ACHN (cell line): ENCODE data around the gene TERC.
"Not testable (repeated sequence)": the region's sequence is repeated elsewhere in the genome, so short reads cannot be mapped to it uniquely, and the experiment has no call there.

Experiments used
- DNase-seq: peaks from one replicate; pipeline ENCODE4 v3.0.0-alpha.2; 2015
- in situ Hi-C: cut with HindIII; loops from 2 replicates; pipeline ENCODE4 v1.10.0; 2017; ENCODE audit warnings: low sequenced_read_pairs, low pct_ligation_motif_present, low pct_unique_long_range_greater_than_20kb

The TERC gene

DNA sequence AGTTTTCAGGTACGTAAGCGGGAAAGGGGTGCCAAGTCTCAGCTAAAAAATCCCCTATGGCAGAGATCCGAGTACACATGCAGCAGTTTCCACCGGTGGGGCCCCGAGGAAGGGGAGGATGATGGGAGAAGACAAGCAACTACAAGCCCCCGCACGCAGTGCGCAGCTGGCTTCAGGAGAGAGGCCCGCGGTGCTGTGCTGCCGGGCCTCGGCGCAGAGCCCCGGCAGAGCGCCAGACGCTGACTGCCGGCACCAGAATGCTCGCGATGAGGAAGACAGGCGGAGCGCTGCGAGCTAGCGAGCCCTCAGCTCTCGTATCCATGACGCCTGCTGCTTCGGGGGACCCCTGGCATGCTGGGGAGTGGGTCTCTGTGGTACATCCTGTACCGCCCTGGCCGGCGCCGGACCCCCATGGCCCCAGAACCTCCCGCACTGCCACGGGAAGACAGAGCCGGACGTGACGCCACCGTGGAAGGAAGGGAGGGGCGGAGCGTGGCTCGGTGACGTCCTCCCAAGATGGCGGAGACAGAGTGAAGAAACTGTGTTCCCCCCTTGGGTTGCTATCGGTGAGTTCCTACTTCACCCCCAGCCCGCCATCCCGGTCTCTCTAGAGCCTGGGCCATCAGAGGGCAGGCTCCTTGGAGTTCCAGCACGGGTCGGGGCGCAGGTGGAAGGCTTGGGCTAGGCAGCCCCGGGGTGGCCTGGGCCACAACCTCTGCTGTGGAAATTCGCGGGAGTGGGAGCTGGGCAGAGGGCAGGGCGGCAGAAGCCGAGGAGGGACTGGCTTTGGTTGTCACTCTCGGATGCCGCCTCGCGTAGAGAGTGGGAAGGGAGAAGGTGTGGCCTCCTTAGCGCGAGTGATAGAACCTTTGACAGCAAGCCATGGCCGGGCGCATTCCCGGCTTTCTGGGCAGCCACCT, 8.3 kb upstream of the TERC start, which contains the start of gene MYNN:
TSS of gene MYNN (plus strand) at position 500 of the 920 bp plus-strand sequence. CDS start 900 bp downstream, outside the sequence.
- peak; percentile 86 for DNase-seq
- in situ Hi-C loops, result no loop called here

GRCh38 chr3:169772305-169772896, 7.5 kb upstream of the TERC start:
- peak; percentile 80 for DNase-seq
- in situ Hi-C loops, result no loop called here

DNA sequence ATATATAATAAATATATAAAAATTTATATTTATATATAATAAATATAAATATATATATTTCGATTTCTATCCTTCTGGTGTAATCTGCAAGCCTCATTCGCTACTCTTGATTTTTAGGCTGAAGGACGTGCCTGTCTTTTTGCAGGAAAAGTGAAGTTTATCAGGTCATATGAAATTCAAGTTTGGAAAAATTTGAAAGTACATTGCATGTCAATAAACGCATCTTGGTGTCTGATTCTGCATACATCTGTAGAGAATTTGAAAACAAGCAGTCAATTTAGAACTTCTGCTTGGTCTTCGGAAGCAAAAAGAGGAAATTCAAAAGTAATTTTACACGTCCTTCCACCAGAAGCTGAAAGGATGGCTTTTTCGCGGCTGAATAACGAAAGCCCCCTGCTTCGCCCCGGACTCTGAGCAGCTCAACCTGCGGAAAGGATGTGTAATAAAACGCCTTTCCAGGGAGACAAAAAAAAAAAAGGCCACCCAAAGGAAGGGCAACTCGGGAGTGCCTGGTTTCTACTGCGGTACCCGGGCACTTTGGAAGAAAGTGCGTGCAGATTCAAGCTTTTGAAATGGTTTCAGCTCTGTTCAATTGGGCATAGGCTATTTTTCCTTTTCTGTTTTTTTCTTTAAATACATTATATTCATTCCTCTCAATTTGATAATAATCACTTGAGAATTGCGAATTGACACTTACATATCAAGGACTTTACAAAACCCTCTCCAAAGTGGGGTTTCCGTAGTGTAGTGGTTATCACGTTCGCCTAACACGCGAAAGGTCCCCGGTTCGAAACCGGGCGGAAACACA, 6.8 kb upstream of the TERC start:
- DNase-seq, result peak; percentile 75
- in situ Hi-C loops, result no loop called here

DNA sequence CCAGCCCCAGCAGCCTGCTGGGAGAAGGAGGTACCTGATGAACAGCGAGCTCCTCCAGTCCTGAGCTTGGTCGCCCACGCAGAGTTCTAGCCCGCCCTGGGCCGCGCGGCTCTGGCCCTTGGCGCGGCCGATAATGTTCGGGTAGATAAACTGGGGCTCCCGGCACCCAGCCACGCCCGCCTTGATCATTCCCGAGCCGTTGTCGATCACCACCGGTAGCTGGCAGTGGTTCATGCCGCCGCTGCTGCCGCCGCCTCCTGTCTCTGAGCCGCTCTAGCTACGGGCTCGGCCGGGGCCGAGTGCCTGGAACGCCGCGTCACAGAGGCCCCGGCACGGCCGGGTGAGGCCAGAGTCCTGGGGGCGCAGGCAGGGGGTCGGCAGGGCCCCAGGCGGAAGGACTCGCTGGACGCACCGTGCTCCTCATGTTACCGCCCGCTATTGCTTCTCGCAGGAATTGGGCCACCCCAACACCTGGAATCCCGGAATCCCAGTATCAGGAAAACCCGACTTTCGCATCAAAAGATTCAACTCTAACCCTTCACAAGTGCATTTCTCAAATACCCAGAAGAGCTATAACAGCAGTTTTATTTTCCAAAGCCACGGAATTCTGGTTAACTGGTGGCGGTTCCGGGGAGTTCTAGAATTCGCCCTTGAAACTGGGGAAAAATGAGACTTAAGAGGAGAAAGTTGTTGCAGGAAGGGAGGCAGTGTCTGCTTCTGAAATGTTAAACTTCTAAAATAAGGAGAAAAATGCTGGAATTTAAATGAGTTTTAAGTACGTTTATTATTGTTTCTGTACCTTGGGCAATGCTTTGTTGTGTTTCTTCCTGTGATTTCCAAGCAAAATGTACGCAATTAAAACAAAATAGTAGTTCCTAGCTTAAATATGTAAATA, 4.7 kb upstream of the TERC start, which contains the start of gene ACTRT3:
TSS of gene ACTRT3 (minus strand) at position 275 of the 895 bp plus-strand sequence. CDS start at position 234, 41 bp downstream.
- in situ Hi-C loops, result no loop called here
- DNase-seq, result peak; percentile 54

DNA sequence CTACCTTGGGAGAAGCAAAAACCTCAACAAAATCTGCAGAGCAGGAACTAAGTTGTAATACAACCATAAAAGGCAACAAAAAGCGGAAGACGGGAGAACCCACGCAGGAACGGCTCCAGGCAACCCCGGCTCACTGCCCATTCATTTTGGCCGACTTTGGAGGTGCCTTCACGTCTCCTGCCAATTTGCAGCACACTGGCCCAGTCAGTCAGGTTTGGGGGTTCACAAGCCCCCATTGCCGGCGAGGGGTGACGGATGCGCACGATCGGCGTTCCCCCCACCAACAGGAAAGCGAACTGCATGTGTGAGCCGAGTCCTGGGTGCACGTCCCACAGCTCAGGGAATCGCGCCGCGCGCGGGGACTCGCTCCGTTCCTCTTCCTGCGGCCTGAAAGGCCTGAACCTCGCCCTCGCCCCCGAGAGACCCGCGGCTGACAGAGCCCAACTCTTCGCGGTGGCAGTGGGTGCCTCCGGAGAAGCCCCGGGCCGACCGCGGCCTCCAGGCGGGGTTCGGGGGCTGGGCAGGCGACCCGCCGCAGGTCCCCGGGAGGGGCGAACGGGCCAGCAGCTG, 463 bp downstream of the TERC start:
- peak; percentile 39 for DNase-seq
- in situ Hi-C loops, result no loop called here

GRCh38 chr3:169760479-169760878, 4.4 kb downstream of the TERC start:
- in situ Hi-C loops, result no loop called here
- DNase-seq, result no peak

DNA sequence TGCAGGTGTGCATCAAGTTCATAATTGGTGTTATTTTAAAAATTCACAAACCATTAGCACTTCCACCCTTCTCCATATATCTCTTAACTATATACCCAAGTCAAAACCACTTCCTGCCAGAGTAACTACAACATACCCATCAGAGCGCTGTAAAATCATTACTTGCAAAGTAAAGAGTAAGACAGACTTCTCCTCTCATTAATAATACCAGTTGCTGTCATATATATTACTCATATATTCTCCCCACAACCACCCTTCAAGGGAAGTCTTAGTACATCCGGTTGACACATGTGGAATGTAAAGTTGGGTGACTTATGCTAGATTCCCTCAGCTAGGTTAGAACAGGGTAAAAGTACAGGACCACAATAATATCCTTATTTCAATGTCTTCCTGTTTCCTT, 5.6 kb downstream of the TERC start:
- in situ Hi-C loops, result no loop called here
- DNase-seq, result no peak

DNA sequence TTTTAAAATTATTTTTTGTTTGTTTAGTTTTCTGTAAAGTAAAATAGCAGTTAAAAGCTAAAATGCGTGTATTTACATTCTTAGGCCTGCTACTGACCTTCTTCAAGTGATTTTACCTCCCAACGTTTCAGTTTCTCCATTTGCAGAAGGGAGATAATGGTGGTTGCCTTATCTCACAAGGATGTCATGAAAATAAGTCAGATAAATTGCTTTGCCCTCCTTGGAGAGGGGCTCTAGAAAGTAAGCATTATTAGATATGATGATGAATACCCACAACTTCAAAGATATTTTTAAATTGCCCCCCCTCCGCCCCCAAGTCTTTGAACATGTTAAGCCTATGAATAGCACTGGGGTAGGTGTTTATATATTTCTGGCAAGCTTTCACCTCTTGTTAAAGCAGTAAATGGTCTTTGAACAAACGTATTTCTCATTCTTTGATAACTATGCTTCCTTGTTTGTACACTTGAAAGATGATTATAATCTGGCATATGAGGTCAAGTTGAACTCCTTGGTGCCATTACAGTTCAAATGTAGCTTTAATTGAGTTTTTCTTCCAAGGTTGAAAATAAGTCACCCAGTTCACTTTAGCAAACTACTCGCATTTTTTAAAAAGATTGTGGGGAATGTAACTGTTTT, 6.4 kb downstream of the TERC start:
- DNase-seq, result no peak
- in situ Hi-C loops, result no loop called here

DNA sequence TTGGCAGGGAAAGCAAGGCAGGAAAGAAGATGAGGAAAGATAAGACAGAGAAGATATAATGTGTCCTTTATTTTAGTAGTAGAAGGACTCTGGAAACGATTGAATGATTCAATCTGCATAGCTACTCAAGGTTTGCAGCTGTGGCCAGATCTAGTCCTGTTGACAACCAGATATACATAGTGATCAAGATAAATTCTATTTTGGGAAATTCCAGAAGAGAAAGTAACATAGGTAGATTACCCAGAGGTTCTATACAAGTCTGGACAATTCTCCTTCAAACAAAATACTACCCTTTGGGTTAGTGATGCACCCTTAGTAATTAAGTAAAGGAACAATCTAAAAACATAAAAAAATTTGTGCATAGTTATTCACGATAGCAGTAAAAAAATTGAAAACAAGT, 9.4 kb downstream of the TERC start:
- DNase-seq, result no peak
- in situ Hi-C loops, result no loop called here

GRCh38 chr3:169754711-169755110, 10.1 kb downstream of the TERC start:
- in situ Hi-C loops, result no loop called here

GRCh38 chr3:169751875-169752274, 13.0 kb downstream of the TERC start:
- in situ Hi-C loops, result no loop called here
- no peak for DNase-seq

More at GRCh38 chr3:169754711-169755110, 10.1 kb downstream of the TERC start:
- DNase-seq, result no peak

- in situ Hi-C loops, result no loop called here
- no peak for DNase-seq
These were observed 14.2 kb downstream of the TERC start for GRCh38 chr3:169750665-169751064.

GRCh38 chr3:169748670-169749069, 16.2 kb downstream of the TERC start:
- in situ Hi-C loops, result no loop called here

DNA sequence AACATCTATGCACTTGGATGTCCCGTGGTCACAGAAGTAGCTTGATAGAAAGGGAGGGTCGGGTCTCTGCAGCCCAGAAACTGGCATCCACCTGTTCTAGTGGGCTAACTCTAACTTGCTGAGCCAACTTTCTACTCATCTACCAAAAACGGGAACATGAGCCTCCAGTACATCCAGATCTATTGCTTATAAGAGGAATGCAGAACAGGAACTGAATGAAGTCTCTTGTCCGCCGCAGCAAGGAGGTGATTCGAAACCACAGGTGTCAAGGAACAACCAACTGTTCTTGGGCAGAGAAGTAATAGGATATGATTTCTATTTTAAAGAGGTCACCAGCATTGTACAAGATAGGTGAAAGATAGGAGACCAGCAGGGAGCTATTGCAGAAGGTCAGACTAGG, 17.9 kb downstream of the TERC start:
- in situ Hi-C loops, result no loop called here
- no peak for DNase-seq

More at GRCh38 chr3:169748670-169749069, 16.2 kb downstream of the TERC start:
- no peak for DNase-seq

DNA sequence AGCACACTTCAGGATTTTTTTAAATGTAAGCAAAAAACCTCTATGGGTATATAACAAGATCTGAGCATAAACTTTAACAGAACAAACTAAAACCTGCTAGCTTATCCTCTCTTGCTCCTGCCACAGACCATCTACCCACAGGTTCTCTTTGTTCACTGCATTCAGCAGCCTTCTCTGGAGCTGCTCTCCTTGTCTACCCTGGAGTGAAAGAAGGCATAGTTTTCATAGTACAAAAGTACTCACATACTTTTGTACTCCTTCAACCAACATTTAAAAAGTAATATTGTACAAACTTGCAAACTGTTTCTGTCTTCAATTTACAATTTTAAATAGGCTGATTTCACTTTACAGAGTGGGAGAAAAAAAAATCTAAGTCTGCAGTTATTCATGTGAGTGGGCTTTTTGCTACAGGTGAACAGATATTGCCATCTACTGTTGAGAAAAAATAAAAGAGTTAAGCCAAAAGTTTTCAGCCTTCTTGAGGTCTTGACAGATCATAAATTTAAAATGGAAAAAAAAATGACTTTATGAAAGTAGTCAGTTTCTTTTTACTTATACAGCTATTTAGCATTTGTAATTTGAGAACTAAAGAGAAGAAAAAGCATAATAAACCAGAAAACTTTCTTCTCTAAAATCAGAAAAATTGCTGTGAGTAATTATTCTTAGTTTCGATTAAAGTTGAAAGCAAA, 20.4 kb downstream of the TERC start:
- DNase-seq, result peak; percentile 36
- in situ Hi-C loops, result no loop called here

GRCh38 chr3:169739067-169739466, 25.8 kb downstream of the TERC start:
- in situ Hi-C loops, result no loop called here

GRCh38 chr3:169731857-169732256, 33.0 kb downstream of the TERC start:
- in situ Hi-C loops, DNase-seq: not testable (repeated sequence)

More at GRCh38 chr3:169739067-169739466, 25.8 kb downstream of the TERC start:
- no peak for DNase-seq
